GM19468 (cell line): ENCODE results near the gene ZNF462.

Experiments
- ATAC-seq: cut with Tn5 transposase; IDR thresholded peaks from one replicate; pipeline ENCODE4 v1.9.1; 2021; ENCODE audit warnings: mild to moderate bottlenecking, moderate library complexity, moderate number of reproducible peaks; ENCODE audit not compliant: unreplicated experiment; ENCODE audit errors: extremely low read depth

The ZNF462 gene

GRCh38 chr9:106862110-106862820 lies 701 bp upstream of the ZNF462 start:
- no peak for ATAC-seq

- ATAC-seq: no peak
Observed at GRCh38 chr9:106864373-106865143, 1.6 kb downstream of the ZNF462 start.

- ATAC-seq: no peak
Observed at GRCh38 chr9:106866243-106866642, 3.3 kb downstream of the ZNF462 start.

GRCh38 chr9:106867286-106867685 lies 4.3 kb downstream of the ZNF462 start:
- ATAC-seq: no peak

- ATAC-seq: no peak
Observed at GRCh38 chr9:106868087-106868486, 5.1 kb downstream of the ZNF462 start.

GRCh38 chr9:106868565-106868964 lies 5.6 kb downstream of the ZNF462 start:
- no peak for ATAC-seq

- no peak for ATAC-seq
Observed at GRCh38 chr9:106869028-106869427, 6.1 kb downstream of the ZNF462 start.

GRCh38 chr9:106869458-106869857 lies 6.5 kb downstream of the ZNF462 start:
- no peak for ATAC-seq

- ATAC-seq: no peak
Observed at GRCh38 chr9:106872641-106873040, 9.7 kb downstream of the ZNF462 start.

GRCh38 chr9:106874031-106874430 lies 11.1 kb downstream of the ZNF462 start:
- ATAC-seq: no peak

- no peak for ATAC-seq
Observed at GRCh38 chr9:106874652-106875051, 11.7 kb downstream of the ZNF462 start.

GRCh38 chr9:106875529-106875928 lies 12.6 kb downstream of the ZNF462 start:
- ATAC-seq: no peak

GRCh38 chr9:106877345-106877744 lies 14.4 kb downstream of the ZNF462 start:
- ATAC-seq: no peak

GRCh38 chr9:106878081-106878837 lies 15.3 kb downstream of the ZNF462 start:
- no peak for ATAC-seq

GRCh38 chr9:106878934-106879333 lies 16.0 kb downstream of the ZNF462 start:
- no peak for ATAC-seq

- ATAC-seq: no peak
Observed at GRCh38 chr9:106879439-106879882, 16.5 kb downstream of the ZNF462 start.

GRCh38 chr9:106880081-106880480 lies 17.1 kb downstream of the ZNF462 start:
- ATAC-seq: no peak

- no peak for ATAC-seq
Observed at GRCh38 chr9:106880863-106881262, 17.9 kb downstream of the ZNF462 start.

GRCh38 chr9:106883030-106883429 lies 20.1 kb downstream of the ZNF462 start:
- no peak for ATAC-seq

GRCh38 chr9:106883626-106884190 lies 20.7 kb downstream of the ZNF462 start:
- ATAC-seq: no peak

GRCh38 chr9:106885451-106885850 lies 22.5 kb downstream of the ZNF462 start:
- no peak for ATAC-seq
